LHCN-M2 (cell line): ENCODE measurements around the gene EIF3D. TPM values are rescaled to one million over a fixed set of nuclear protein-coding genes. Genes with fewer than 3 reads are reported as not detected.
A peak's percentile ranks its signal among the peaks of the same experiment; 100 is the strongest.

ENCODE experiments used
- DNase-seq: peaks from one replicate; pipeline ENCODE4 v3.0.0-alpha.2; 2012; ENCODE audit warnings: low read depth
- total RNA-seq: library from RNA; depleted of rRNA; stranded (reverse); fragments of >200 nt; gene quantifications from 2 replicates; pipeline ENCODE4 v1.2.3, GENCODE V29; 2014

The EIF3D gene
- total RNA-seq, 1 experiment from 2014 or later: 455 TPM

DNA sequence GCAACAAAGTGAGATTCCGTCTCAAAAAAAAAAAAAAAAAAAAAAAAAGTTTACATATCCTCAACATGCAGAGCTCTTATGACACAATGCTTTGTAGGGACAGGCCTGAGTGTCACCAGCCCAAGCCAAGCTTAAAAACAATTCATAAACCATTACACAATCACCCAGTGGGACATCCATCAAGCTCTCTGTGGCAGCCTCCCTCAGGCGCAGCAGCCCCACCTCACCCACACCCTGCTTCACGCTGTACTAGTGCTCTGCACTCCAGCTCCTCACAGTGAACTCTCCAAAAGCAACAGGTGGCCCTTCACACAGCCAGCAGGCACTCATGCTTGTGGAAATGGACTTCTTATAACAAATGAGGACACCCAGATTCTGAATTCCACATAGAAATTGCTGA, 18.6 kb downstream of the EIF3D start:
- no peak for DNase-seq

- DNase-seq: no peak
Measured at GRCh38 chr22:36507518-36508010, 21.4 kb downstream of the EIF3D start.

DNA sequence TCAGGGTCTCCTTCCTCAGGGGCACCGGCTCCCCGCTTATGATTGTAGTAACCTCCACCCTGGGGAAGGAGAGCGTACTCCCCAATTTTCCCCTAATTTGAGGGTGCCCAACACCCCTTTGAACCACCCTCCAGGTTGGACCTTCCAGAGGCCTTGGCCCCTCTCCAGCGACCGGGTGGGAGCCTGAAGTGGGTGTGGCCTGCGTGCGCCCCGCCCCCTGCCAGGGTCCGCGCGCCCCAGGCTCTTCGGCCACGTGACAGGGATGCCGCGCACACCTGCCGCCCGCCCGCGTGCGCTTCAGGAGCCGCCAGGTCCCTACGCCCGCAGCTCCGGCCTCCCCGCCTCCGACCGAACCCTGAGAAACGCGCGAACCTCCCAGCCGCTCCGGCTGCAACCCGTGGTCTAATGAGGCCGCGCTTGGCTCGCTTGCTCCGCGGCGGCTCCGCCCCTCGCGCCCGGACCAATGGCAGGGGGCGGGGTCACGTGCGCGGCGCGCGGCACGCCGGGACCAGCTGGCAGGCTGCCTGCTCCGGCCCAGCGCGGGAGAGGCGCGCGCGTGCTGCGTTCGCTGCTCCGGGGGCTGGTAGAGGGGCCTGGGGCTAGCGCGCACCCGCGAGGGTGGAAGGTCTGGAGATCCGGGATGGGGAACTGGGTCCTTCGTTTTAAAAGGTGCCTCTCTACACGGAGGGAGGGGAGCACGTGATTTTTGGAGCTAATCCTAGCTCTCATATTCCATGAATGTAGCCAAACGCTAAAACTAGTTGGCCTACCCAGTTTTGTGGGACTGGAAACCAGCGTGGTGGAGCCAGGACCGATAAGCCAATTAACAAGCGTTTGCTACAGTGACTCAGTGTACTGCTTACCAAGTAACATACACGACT, 22.1 kb downstream of the EIF3D start, which contains the start of gene FOXRED2:
Gene FOXRED2, minus strand, starts transcription at position 404 of the 881 bp plus-strand sequence. CDS start 618 bp downstream, outside the sequence.
- DNase-seq: peak; percentile 72

- DNase-seq: no peak
Measured at GRCh38 chr22:36505998-36506635, 22.8 kb downstream of the EIF3D start.

DNA sequence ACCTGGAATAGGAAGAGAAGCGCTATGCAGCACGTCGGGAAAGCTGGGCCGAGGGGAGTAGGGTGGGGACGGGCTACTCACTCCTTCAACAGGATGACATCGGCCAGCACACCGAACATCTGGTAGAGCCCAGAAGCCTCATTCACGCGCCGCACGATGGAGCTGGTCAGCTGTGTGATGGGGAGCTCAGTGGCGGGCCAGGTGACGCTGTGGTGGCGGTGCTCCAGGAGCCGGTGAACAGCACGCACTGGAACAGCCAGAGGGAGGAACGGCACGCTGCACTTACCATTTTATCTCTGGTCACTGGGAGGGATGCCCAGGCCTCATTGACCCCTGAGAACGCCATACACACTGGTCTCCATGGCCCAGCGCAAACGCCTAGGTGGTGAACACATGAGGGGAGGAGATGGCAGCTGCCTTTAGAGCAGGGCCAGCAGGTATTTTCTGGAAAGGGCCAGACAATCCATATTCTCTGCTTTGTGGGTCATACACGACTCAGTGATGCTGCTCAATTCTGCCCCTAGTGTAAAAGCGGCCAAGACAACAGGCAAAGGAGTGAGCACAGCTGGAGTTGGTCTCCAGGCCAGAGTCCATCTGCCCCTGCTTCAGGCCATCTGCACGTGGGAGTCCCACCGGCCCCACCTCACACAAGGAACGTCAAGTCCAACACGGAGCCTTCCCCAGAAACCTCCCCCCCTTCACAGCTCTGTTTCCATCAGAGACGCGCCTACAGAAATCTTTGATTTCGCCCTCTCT, 30.9 kb downstream of the EIF3D start:
- no peak for DNase-seq

DNA sequence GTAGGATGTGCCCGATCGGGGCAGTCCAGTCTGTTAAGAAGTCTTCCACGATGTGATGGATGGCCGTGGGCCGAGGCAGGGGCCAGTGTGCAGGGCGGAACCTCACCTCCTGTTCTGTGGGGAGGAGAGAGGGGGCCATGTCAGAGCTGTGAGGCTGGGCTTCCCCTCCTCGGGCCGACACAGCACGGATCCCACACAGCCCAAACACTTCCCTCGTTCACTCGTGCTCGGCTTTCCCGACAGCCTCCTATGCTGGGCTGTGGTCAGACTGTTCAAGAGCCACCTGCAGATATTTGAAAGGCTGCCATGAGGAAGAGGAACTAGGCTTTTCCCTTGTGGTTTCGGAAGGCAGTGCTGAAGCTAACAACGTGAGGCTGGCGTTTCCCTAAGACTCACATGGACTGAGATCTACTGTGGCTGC, 35.3 kb downstream of the EIF3D start:
- no peak for DNase-seq

GRCh38 chr22:36492109-36492508, 36.9 kb downstream of the EIF3D start:
- no peak for DNase-seq

- DNase-seq: no peak
Measured at GRCh38 chr22:36491155-36491554, 37.8 kb downstream of the EIF3D start.

DNA sequence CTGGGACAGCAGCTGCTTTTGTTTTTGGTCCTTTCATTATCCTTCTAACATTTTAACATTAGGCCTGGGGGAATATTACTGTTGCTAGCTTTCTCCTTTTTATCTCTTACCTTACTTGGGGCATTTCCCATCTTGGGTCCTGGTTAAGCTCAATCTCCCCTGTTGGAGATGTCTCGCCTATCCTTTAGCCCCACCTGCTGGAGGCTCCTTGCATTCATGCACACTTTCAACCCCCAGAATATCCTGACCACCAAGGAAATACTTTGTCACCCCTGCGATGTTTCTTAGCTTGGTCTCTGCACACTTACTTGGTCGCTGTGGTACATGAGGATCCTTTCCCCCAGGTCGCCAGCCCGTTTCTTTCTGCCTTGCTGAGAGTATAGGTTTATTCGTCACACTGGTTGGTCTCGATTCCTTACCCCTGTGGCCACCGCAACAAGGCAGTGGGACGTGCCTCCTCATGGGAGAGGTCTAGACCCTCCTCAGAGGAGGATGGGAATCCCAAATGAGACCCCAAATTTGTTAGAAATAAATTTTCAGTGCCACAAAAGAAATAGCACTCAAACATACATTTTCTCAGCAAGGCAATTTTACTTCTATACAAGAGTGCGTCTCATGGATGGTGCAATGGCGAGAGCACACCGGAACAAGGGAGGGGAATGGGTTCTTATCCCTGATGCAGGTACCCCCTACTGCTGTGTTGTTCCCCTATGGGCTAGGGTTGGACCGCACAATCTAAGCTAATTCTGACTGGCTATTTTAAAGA, 42.2 kb downstream of the EIF3D start:
- peak; percentile 53 for DNase-seq

DNA sequence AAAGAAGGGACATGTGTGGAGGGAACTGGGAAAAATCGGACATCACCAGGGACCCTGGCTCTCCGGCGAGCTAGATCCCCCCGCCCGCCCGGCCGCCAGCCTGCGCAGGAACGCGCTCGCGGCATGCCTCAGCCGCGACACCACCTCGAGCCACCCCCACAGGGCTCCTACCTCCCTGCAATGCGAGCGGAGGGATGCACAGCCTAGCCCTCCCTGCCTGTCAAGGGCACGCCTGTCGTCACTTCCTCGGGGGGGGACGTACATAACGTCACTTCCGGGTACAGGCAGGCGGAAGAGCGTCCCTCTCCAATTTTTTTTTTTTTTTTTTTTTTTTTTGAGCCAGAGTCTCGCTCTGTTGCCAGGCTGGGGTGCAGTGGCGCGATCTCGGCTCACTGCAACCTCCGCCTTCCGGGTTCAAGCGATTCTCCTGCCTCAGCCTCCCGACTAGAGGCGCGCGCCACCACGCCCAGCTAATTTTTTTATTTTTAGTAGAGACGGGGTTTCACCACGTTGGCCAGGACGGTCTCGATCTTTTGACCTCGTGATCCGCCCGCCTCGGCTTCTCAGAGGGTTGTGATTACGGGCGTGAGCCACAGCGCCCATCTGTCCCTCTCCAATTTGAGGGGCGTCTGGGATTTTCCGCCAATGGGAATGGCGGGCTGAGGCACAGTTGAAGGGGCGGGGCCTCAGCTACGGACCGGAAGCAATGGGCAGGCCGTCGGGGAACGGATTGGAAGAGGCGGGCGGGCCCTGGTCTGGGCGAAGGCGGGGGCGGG, 47.4 kb downstream of the EIF3D start, which contains the start of gene TXN2:
Gene TXN2, minus strand, starts transcription at position 248 of the 776 bp plus-strand sequence. CDS start 803 bp downstream, outside the sequence.
- DNase-seq: peak; percentile 94

DNA sequence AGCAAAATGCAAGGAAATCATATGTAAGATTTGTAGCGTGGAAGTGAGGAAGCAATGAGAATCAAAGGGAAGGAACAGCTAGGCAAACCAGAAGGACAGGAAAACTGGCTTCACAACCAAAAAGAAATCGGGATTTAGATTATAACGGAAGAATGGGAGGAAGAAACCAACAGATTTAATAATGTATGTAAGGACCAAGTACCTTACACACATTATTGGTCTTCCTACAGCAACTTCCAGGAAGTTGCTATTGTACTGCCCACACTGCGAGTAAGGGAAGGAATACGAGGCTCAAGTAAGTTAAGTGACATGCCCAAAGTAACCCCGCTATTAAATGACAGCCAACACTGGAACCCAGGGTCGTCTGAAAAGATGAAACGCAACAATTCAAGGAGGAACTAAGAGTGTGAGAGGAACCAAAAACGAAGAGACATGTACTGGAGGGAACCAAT, 48.0 kb downstream of the EIF3D start:
- DNase-seq: no peak

DNA sequence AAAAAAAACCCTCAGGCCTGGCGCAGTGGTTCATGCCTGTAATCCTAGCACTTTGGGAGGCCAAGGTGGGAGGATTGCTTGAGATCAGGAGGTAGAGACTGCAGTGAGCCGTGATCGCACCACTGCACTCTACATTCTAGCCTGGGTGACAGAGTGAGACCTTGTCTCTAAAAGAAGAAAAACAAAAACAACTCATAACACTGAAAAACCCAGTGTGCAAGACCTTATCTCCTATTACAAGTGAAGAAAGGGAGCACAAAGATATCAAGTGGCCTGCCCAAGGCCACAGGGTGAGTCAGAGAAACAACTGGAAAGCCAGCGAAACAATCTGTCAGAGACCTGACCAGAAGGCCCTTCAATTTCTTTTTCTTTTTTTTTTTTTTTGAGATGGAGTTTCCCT, 50.0 kb downstream of the EIF3D start:
- DNase-seq: peak; percentile 92

DNA sequence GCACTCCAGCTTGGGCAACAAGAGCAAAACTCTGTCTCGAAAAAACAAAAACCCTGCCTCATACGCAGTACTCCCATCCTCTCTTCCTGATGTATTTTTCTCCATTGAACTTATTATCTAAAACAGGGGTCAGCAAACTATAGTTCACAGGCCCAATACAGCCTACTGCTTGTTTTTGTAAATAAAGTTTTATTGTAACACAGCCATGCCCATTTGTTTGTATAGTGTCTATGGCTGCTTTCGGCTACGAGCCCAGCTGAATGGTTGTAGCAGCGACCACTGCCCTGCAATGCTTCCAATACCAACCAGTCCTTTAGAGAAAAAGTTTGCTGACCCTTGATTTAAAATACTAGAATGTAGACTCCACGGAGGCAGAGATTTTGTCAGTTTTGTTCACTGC, 53.6 kb downstream of the EIF3D start:
- no peak for DNase-seq

GRCh38 chr22:36472689-36473088, 56.3 kb downstream of the EIF3D start:
- no peak for DNase-seq

GRCh38 chr22:36471341-36471821, 57.6 kb downstream of the EIF3D start:
- peak; percentile 88 for DNase-seq

DNA sequence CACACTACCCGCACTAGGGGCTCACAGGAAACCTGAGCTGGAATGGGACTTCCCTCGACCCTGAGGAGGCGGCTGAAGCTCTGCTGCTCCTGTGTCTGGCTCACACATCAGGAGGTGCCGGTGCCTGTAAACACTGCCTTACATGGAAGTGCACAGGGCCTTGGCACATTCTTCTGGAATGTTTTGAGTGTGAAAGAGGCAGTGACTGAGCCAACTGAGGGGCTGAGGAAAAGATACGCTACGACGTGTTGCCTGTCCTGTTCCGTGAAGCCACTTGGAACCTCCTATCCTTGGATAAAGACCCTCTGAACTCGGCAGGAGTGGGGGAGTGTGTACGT, 58.0 kb downstream of the EIF3D start:
- no peak for DNase-seq

GRCh38 chr22:36470162-36470993, 58.6 kb downstream of the EIF3D start:
- DNase-seq: peak; percentile 83

DNA sequence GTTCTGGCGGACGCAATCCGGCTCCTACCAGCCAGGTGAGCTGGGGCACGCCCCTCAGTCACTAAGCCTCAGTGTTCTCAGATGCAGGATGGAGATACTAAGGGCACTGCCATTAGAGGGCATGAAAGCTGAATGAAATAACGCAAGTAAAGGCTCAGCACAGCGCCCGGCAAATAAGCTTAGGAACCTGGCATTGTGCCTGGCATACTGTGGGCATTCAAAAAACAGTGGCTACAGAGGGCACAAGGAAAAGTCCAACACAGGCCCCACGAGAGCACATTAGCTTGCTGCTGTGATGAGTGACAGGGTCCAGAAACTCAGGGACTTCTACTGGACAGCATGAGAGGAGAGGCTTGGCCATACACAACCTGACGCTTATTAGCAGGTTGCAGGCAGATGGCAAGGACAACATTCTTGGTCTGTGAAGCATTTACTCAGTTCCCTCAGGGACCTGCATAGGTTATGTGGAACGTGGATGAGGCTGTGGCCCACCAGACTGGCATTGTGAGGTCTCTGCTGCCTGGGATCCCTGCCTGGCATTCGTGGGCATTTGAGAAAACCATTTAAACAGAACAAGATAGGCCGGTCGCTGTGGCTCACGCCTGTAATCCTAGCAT, 59.8 kb downstream of the EIF3D start:
- no peak for DNase-seq

- DNase-seq: peak; percentile 97
Measured at GRCh38 chr22:36467946-36468345, 61.0 kb downstream of the EIF3D start.
